Subcutaneous adipose tissue (tissue), 4 donors: Measurements from ENCODE around the gene LRRC8A. TPM values are rescaled to one million over a fixed set of nuclear protein-coding genes. Genes with fewer than 3 reads are reported as not detected.

Experiments used
- total RNA-seq, 4 donors: library from RNA; depleted of rRNA; stranded (reverse); fragments of >200 nt; gene quantifications; one replicate each; pipeline ENCODE4 v1.1.0, GENCODE V29; 2016
- TF ChIP-seq, protein P1 (sequence below): fragments of 450-650 bp; IDR thresholded peaks from one replicate; pipeline ENCODE4 v1.5.1; 2016; ENCODE audit warnings: low read depth, mild to moderate bottlenecking, control low read depth, antibody characterized with exemption, moderate library complexity

Gene LRRC8A
- total RNA-seq, 4 donors from 2014 or later, result 17.2 to 78.6 (median 24.4) TPM

DNA sequence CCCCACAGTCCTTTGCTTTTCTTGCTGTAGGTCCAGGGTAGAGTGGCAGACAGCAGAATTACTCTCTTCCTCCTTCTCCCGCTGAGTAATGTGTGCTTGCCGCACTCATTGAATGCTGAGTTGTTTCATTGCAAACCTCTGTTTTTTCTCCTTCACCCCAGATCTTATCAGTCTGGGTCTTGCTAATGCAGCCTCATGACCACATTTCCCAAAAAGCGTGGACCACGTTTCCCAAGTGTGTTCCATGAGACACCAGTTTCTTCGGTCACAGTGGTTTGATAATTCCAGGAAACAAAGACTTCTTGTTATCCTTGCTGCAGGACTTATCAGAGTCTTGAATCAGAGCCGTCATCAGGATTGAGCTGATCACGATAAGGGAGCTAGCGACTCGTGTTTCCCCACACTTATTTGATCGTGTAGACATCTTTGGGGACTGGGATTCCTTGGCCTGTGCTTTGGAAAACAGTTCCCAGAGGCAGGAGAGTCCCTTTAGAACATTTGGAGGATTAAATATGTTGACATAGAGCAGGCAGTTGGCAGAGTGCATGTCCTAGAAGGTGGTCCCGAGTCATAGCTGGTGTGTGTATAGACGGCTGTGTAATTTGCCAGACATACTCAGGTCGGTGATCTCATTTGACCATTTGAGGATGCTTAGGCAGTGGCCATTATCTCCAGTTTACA lies 4.4 kb downstream of the LRRC8A start:
- TF ChIP-seq, protein P1, sequence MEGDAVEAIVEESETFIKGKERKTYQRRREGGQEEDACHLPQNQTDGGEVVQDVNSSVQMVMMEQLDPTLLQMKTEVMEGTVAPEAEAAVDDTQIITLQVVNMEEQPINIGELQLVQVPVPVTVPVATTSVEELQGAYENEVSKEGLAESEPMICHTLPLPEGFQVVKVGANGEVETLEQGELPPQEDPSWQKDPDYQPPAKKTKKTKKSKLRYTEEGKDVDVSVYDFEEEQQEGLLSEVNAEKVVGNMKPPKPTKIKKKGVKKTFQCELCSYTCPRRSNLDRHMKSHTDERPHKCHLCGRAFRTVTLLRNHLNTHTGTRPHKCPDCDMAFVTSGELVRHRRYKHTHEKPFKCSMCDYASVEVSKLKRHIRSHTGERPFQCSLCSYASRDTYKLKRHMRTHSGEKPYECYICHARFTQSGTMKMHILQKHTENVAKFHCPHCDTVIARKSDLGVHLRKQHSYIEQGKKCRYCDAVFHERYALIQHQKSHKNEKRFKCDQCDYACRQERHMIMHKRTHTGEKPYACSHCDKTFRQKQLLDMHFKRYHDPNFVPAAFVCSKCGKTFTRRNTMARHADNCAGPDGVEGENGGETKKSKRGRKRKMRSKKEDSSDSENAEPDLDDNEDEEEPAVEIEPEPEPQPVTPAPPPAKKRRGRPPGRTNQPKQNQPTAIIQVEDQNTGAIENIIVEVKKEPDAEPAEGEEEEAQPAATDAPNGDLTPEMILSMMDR, result no peak

DNA sequence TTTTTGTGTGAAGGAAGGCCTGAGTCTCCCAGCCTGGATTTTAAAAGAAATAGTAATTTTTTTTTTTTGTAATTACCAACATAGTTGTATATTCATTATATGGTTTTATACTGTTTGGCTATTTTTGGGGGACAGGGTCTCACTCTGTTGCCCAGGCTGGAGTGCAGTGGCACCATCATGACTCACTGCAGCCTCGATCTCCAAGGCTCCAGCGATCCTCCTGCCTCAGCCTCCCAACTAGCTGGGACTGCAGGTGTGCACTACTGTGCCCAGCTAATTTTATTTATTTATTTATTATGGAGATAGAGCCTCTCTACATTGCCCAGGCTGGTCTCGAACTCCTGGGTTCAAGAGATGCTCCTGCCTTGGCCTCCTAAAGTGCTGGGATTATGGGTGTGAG lies 5.1 kb downstream of the LRRC8A start:
- TF ChIP-seq, protein P1, result no peak

DNA sequence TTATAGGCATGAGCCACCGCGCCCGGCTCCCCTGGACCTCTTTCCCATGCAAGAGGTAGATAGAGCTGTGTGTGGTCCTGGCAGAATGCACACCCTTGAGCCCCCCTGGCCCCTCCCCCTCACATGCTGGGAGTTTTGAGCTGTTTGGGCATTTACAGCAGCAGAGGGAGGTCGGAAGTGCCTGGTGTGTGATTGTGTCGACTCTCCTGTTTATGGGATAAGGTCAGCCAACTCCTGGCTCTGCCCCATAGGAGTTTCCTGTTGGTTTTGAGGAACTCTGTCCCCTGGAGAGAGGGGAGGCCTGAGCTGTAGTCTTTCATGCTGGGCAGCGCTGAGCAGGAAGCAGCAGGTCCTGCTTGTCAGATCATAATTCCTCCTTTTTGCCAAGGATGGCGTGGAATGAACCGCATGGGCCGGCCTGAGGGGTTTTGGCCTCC lies 6.0 kb downstream of the LRRC8A start:
- TF ChIP-seq, protein P1, result no peak

DNA sequence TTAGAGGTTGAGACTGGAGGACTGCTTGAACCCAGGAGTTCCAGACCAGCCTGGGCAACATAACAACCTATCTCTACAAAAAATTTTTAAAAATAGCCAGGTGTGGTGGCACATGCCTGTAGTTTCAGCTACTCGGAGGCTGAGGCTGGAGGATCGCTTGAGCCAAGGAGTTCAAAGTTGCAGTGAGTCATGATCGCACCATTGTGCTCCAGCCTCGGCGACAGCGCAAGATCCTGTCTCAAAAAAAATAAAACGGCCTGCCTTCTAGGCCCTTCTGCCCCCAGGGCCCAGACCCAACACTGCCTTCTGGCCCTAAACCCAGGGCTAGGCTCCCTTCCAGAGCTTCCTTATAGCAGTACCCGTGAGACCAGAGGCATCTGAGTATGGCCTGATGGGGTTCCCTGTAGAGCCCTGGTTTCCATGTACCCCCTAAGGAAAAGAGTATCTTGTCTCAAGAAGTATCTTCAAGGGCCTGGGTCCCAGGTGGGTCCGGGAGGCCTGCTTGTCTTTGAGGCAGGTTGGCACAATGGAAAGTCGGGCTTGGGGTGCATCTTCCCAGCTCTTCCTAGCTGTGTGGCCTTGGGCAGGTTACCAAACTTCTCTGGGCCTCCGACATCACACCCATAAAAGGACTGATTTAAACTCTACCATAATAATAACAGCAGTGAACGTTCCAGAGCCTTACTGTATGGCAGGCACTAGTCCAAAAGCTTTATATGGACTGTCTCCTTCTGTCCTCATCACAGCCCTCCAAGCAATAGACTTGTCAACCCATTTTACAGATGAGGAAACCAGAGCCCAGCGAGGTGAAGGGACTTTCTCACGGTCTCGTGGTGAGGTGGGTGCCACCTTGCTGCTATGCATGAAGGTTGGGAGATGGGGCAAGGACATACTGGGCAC lies 9.6 kb downstream of the LRRC8A start:
- TF ChIP-seq, protein P1, result no peak

DNA sequence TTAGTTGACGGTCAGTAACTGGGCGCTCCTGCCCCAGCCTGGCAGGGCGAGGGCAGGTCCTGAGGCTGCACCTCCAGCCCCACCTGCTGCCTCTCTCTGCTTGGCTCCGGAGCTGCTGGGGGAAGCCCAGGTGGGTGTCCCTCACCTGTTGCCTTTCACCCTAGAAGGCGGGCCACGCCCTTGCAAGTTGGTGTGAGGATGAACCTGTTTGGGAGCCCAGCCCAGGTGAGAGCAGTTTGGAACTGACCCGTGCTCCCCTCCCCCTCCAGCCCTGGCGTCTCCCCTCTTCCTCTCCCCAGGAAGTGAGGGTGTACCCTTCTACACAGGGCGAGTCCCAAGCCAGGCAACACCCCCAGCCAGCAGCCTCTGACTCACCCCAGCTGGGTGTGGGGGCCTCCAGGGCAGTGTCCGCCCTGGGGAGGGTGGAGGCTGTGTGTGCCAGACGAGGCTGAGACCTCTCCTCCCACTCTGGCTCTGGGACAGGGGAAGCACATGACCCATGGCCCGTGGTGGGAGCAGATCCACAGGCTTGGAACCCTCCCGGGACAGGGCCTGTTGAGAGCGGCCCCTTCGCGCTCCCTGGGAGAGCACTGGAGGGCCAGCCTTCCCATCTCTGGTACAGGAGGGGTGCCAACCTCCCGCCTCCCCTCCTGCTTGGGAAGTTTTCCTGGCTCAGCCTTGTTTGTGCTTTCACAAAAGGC lies 10.4 kb downstream of the LRRC8A start:
- TF ChIP-seq, protein P1, result no peak

DNA sequence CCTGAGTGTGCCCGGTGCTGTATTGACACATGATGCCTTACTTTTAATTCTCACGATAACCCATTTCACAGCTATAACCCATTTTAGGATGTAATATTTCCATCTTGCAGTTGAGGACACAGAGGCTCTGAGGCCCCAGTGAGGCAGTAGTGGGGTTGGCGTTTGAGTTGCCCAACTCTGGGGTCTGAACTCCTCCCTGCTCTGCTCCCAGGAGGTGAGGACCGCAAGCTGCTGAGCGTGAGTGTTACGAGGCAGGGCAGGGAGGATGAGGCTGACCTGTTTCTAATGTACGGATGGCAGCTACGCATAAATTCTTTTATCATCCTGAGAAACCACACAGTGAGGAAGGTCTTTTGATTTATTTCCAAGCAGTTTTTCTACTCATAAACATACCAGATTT lies 11.4 kb downstream of the LRRC8A start:
- TF ChIP-seq, protein P1, result no peak

DNA sequence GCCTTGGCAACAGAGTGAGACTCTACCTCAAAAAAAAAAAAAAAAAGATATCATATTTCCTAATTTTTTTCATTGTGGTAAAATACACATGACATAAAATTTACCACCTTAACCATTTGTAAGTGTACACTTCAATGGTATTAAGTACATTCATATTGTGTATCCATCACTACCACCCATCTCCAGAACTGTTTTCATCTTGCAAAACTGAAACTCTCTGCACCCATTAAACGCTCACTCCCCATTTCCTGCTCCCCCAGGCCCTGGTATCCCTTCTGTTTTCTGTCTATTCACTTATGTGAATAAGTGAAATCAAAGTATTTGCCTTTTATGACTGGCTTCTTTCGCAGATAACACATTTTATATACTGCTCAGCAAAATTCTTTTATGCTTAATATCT lies 12.8 kb downstream of the LRRC8A start:
- TF ChIP-seq, protein P1, result no peak
